ENCODE data around the gene ANKS1B.

GRCh38 chr12:99152337-99152736 is 832.4 kb downstream of the ANKS1B start:
- TF ChIP-seq CTCF (IDR thresholded peaks at IDR 0.05) (no peak), POLR2A (IDR thresholded peaks at IDR 0.05) (no peak)
